K562 (cell line): ENCODE measurements around the gene SLC35D2. TPM values are rescaled to one million over a fixed set of nuclear protein-coding genes. Genes with fewer than 3 reads are reported as not detected.

Experiments
- ATAC-seq: fragments of 200-7000 bp; cut with Tn5 transposase; 3 replicates; pipeline ENCODE4 v1.9.1; 2020; ENCODE audit warnings: moderate library complexity
- BruUV-seq: library from RNA; stranded (reverse); fragments of 400-500 nt; replicated peaks from 2 replicates; lab custom pipeline; 2021; lab: Mats Ljungman, UMichigan
- CTCF ChIA-PET: fragments of 300-600 bp; formaldehyde crosslinking; extraction: SDS; loops from one replicate; lab custom pipeline; 2021; ENCODE audit warnings: low intra/inter-chr PET ratio; lab: Yijun Ruan, JAX
- POLR2A ChIA-PET: fragments of 300-600, 350-650 bp; sonication (Branson Sonifier 250); formaldehyde crosslinking; extraction: SDS; loops from one replicate; lab custom pipeline; 2021; ENCODE audit warnings: antibody characterized with exemption, inconsistent platforms; lab: Yijun Ruan, JAX
- DNase-seq, 4 experiments: peaks; one replicate each; pipeline versions ENCODE4 v3.0.0 to v3.0.0-alpha.2; 2011 to 2018; ENCODE audit warnings: low spot score in 3 of 4, mixed read lengths in 3 of 4; ENCODE audit errors: extremely low read depth in 1 of 4
- FAIRE-seq: peaks from 2 replicates; lab custom pipeline; 2011; peaks lifted over from hg19 to GRCh38; lab: Jason Lieb, UNC
- H2AFZ ChIP-seq: 2 replicates; pipeline ENCODE4 v1.6.0; 2011; ENCODE audit warnings: low read depth, low read length, control low read depth, inconsistent platforms
- H3K27ac ChIP-seq: fragments of 200-600 bp; 3 replicates; pipeline ENCODE4 v1.8.0; 2011; ENCODE audit warnings: low read depth, mild to moderate bottlenecking, control low read depth, inconsistent platforms, low read length, moderate library complexity, mixed read lengths; ENCODE audit errors: extremely low read depth
- H3K27me3 ChIP-seq, 2 experiments: fragments of 300-600 bp in 1 of 2; 2 replicates in 1 of 2; 3 replicates in 1 of 2; pipeline versions ENCODE4 v1.6.0 to v1.8.0; 2011; ENCODE audit warnings: inconsistent platforms in 2 of 2, low read length in 2 of 2, mild to moderate bottlenecking in 1 of 2, mixed read lengths in 1 of 2, moderate library complexity in 1 of 2; ENCODE audit not compliant: control insufficient read depth in 2 of 2, insufficient read depth in 2 of 2
- H3K36me3 ChIP-seq: fragments of 300-600 bp; 3 replicates; pipeline ENCODE4 v1.8.0; 2011; ENCODE audit warnings: mild to moderate bottlenecking, low read length, inconsistent platforms; ENCODE audit not compliant: control insufficient read depth, insufficient read depth
- H3K4me1 ChIP-seq, 2 experiments: fragments of 200-600 bp in 1 of 2; replicated peaks in 1 of 2; 2 replicates in 1 of 2; 3 replicates in 1 of 2; pipeline versions ENCODE4 v1.5.1 to v1.8.0; 2011; ENCODE audit warnings: inconsistent platforms in 2 of 2, low read length in 2 of 2, mild to moderate bottlenecking in 1 of 2, mixed read lengths in 1 of 2, moderate library complexity in 1 of 2; ENCODE audit not compliant: control insufficient read depth in 2 of 2, insufficient read depth in 2 of 2
- H3K4me2 ChIP-seq: 2 replicates; pipeline ENCODE4 v1.6.1; 2011; ENCODE audit warnings: low read length, control low read depth, inconsistent platforms, mixed read lengths; ENCODE audit not compliant: insufficient read depth
- H3K4me3 ChIP-seq: fragments of 200-600 bp; sonication (generic), shearing (Covaris generic); 2 replicates; pipeline ENCODE4 v1.5.1; 2016; ENCODE audit warnings: control low read depth, inconsistent platforms
- H3K79me2 ChIP-seq: fragments of 200-600 bp; 3 replicates; pipeline ENCODE4 v1.8.0; 2011; ENCODE audit warnings: low read length, inconsistent platforms; ENCODE audit not compliant: control insufficient read depth, insufficient read depth
- H3K9ac ChIP-seq, 2 experiments: 2 replicates each; pipeline versions ENCODE4 v1.6.0 to v1.6.1; 2011; ENCODE audit warnings: low read depth in 2 of 2, low read length in 2 of 2, control low read depth in 1 of 2, inconsistent platforms in 1 of 2, mild to moderate bottlenecking in 1 of 2, mixed read lengths in 1 of 2; ENCODE audit not compliant: insufficient read depth in 1 of 2
- H3K9me1 ChIP-seq: one replicate; pipeline ENCODE4 v1.6.0; 2011; ENCODE audit warnings: inconsistent platforms, mild to moderate bottlenecking, low read length, moderate library complexity; ENCODE audit not compliant: control insufficient read depth, insufficient read depth
- H3K9me3 ChIP-seq: replicated peaks from 2 replicates; pipeline ENCODE4 v1.5.1; 2011; ENCODE audit warnings: low read depth, low read length, inconsistent platforms; ENCODE audit not compliant: control insufficient read depth, insufficient read depth
- H4K20me1 ChIP-seq: replicated peaks from 2 replicates; pipeline ENCODE4 v1.6.1; 2011; ENCODE audit warnings: low read length, inconsistent platforms, mixed read lengths; ENCODE audit not compliant: control insufficient read depth, insufficient read depth
- ATF3 ChIP-seq, 2 experiments: fragments of 450-650 bp in 1 of 2; sonication (generic) in 1 of 2; formaldehyde crosslinking in 1 of 2; IDR thresholded peaks in 1 of 2; conservative IDR thresholded peaks in 1 of 2; 2 replicates each; pipeline versions ENCODE4 v1.6.1 to v1.8.1; 2016 to 2023; ENCODE audit warnings: mild to moderate bottlenecking in 2 of 2, moderate library complexity in 2 of 2, inconsistent platforms in 1 of 2, missing genetic modification reagents in 1 of 2
- CEBPB ChIP-seq: fragments of 450-650 bp; IDR thresholded peaks from 2 replicates; pipeline ENCODE4 v1.6.1; 2016; ENCODE audit warnings: missing genetic modification characterization, missing compliant biosample characterization
- CEBPG ChIP-seq, 3 experiments: fragments of 200-800 bp in 1 of 3; sonication (Bioruptor generic) in 1 of 3; sonication (generic) in 1 of 3; formaldehyde crosslinking in 1 of 3; IDR thresholded peaks in 2 of 3; conservative IDR thresholded peaks in 1 of 3; 2 replicates each; pipeline versions ENCODE4 v1.6.1 to v1.8.0; 2016 to 2022; ENCODE audit warnings: missing compliant biosample characterization in 2 of 3, missing genetic modification characterization in 2 of 3, mild to moderate bottlenecking in 1 of 3, missing genetic modification reagents in 1 of 3
- ELF4 ChIP-seq: fragments of 450-650 bp; formaldehyde crosslinking; IDR thresholded peaks from 2 replicates; pipeline ENCODE4 v1.4.0; 2022; ENCODE audit warnings: missing genetic modification characterization
- ILF3 ChIP-seq: fragments of 450-650 bp; IDR thresholded peaks from 2 replicates; pipeline ENCODE4 v1.6.1; 2018; ENCODE audit warnings: antibody characterized with exemption, mild to moderate bottlenecking, moderate library complexity, borderline replicate concordance
- KDM5B ChIP-seq: fragments of 200-600 bp; sonication (generic); IDR thresholded peaks from 2 replicates; pipeline ENCODE4 v1.6.1; 2012; ENCODE audit warnings: low read depth, mild to moderate bottlenecking, moderate library complexity, low read length, control low read depth, inconsistent platforms; ENCODE audit not compliant: insufficient replicate concordance
- LCOR ChIP-seq: sonication (generic); formaldehyde crosslinking; IDR thresholded peaks from 2 replicates; pipeline ENCODE4 v1.8.0; 2022; ENCODE audit warnings: mild to moderate bottlenecking, missing genetic modification reagents
- SMARCA5 ChIP-seq: fragments of 450-650 bp; IDR thresholded peaks from 2 replicates; pipeline ENCODE4 v1.6.1; 2016
- USF1 ChIP-seq: sonication (generic); formaldehyde crosslinking; IDR thresholded peaks from 2 replicates; pipeline ENCODE4 v1.9.0; 2022; ENCODE audit warnings: mild to moderate bottlenecking, missing genetic modification reagents
- ZNF217 ChIP-seq: sonication (generic); formaldehyde crosslinking; IDR thresholded peaks from 2 replicates; pipeline ENCODE4 v1.8.0; 2022; ENCODE audit warnings: mild to moderate bottlenecking, missing genetic modification reagents
- ZNF551 ChIP-seq: fragments of 250-450 bp; sonication (Bioruptor Pico); IDR thresholded peaks from 2 replicates; pipeline ENCODE4 v1.5.0; 2021; ENCODE audit warnings: mild to moderate bottlenecking, moderate library complexity
- WGBS: fragments of 100-300 bp; shearing (Covaris generic); methylation state at CpG from one replicate; pipeline ENCODE4 v1.1.6; 2016; ENCODE audit warnings: low coverage, mixed read lengths; ENCODE audit not compliant: insufficient coverage; ENCODE audit errors: missing lambda C conversion rate; 5-methylcytosine and 5-hydroxymethylcytosine counted together
- in situ Hi-C: fragments of 300-500 bp; cut with MboI; formaldehyde crosslinking; loops from 4 replicates; pipeline ENCODE4 v1.15.0; 2018; ENCODE audit warnings: inconsistent platforms, mixed read lengths
- intact Hi-C: fragments of 100-400 bp; cut with micrococcal nuclease; formaldehyde crosslinking; loops from 2 replicates; pipeline ENCODE4 v1.14.2; 2022
- polyA plus RNA-seq, 8 experiments: library from polyadenylated mRNA; depleted of rRNA in 4 of 8; stranded (reverse) in 5 of 8; unstranded in 3 of 8; fragments of >200 nt; fragmentation: Nextera tagmentation in 2 of 8; fragmentation: Illumina TruSeq in 1 of 8; extraction: Ambion mirVana in 2 of 8; extraction: Trizol in 1 of 8; gene quantifications; 2 replicates each; pipeline versions ENCODE4 v1.2.1 to v1.2.3, GENCODE V29; 2011 to 2014; ENCODE audit warnings: inconsistent platforms in 1 of 8, missing spikeins in 1 of 8
- total RNA-seq, 7 experiments: library from RNA; depleted of rRNA in 6 of 7; stranded (reverse); fragments of >200 nt in 6 of 7; fragmentation: Illumina TruSeq in 2 of 7; extraction: Trizol in 2 of 7; gene quantifications; 2 replicates each; pipeline versions ENCODE4 v1.2.1 to v1.2.3, GENCODE V29; 2011 to 2021; ENCODE audit warnings: low replicate concordance in 1 of 7

Gene SLC35D2
- total and polyA plus RNA-seq, 9 of the 15 experiments (the other 6 are each of a cell fraction or from before 2014, with no cell fraction given) = 2.9 to 14.9 (median 11.7) TPM

GRCh38 chr9:96379461-96379860, 4.0 kb downstream of the SLC35D2 start (continued):
- TF ChIP-seq ILF3 (no peak), USF1 (CRISPR knock-in tag) (no peak), LCOR (no peak), ZNF551 (CRISPR knock-in tag) (no peak), ELF4 (CRISPR knock-in tag) (no peak), SMARCA5 (no peak), CEBPB (tag) (no peak), KDM5B (no peak)

- no peak for FAIRE-seq
- in situ Hi-C loops = no loop called here
- 51% methylated on average over 3 of the region's 3 CpGs for WGBS
- POLR2A ChIA-PET = no interaction called here
- peaks cover 12 to 18% of the 10 kb centered on the region in 2 experiments; a peak in 4 of 5 replicates for H3K4me1 ChIP-seq
- H3K4me3 ChIP-seq = no peak overlapping the region
- H3K9me1 ChIP-seq = no peaks in the 10 kb centered on the region
- no peaks in the 10 kb centered on the region for H3K79me2 ChIP-seq
- H4K20me1 ChIP-seq = no peaks in the 10 kb centered on the region; the same call in 1 of the 2 replicates
- CTCF ChIA-PET = no interaction called here
- no peaks in the 10 kb centered on the region for H3K9me3 ChIP-seq
- BruUV-seq = no TSS peak
- intact Hi-C loops = no loop called here
- ATAC-seq = no peak
- H2AFZ ChIP-seq = no peak overlapping the region
- H3K9ac ChIP-seq = no peak overlapping the region
- no peak overlapping the region for H3K27ac ChIP-seq
- DNase-seq = no peak
- H3K4me2 ChIP-seq = no peak overlapping the region
- no peaks in the 10 kb centered on the region for H3K27me3 ChIP-seq
- no peaks in the 10 kb centered on the region; the same call in 2 of the 3 replicates for H3K36me3 ChIP-seq
- TF ChIP-seq CEBPG (CRISPR knock-in tag; IDR thresholded peaks at IDR 0.05) (peak; percentile 16; the same call in 1 of the 2 replicates), CEBPG (tag; conservative IDR thresholded peaks at IDR 0.05 in 1 of 2, IDR thresholded peaks at IDR 0.05 in 1 of 2) (no peak), ZNF217 (CRISPR knock-in tag) (no peak), CEBPB (tag) (0 out of 2 replicates have a peak, but pooled peaks have one; percentile 12), ATF3 (IDR thresholded peaks at IDR 0.05) (peak; percentile 56), ATF3 (CRISPR knock-in tag; conservative IDR thresholded peaks at IDR 0.05) (no peak)
These were observed 5.3 kb downstream of the SLC35D2 start for GRCh38 chr9:96378187-96378586.
